ENCODE measurements around the gene WRNIP1. TPM values are rescaled to one million over a fixed set of nuclear protein-coding genes. Genes with fewer than 3 reads are reported as not detected.

Gene WRNIP1
- total RNA-seq, 4 donors from 2014 or later: 56.9 to 66.7 (median 63.4) TPM

GRCh38 chr6:2765896-2766766 is 938 bp downstream of the WRNIP1 start:
- 0% methylated on average over 4 of the region's 91 CpGs for WGBS
- DNase-seq (ENCODE audit: low spot score in 2 of 2): peak; percentile 77 to 79
- peak overlapping the region; percentile 97 for H3K27ac ChIP-seq
- peaks cover 8% of the 10 kb centered on the region for H3K36me3 ChIP-seq
- H3K4me1 ChIP-seq: peaks cover 53% of the 10 kb centered on the region
- H3K4me3 ChIP-seq: peak overlapping the region; percentile 98
- no peaks in the 10 kb centered on the region for H3K27me3 ChIP-seq
- H3K9me3 ChIP-seq: no peaks in the 10 kb centered on the region
- TF ChIP-seq POLR2AphosphoS5 (IDR thresholded peaks at IDR 0.05) (no peak), POLR2A (IDR thresholded peaks at IDR 0.05) (no peak), EP300 (IDR thresholded peaks at IDR 0.05) (no peak), CTCF (IDR thresholded peaks at IDR 0.05) (no peak)

- TF ChIP-seq CTCF (IDR thresholded peaks at IDR 0.05) (no peak), POLR2AphosphoS5 (IDR thresholded peaks at IDR 0.05) (no peak), POLR2A (IDR thresholded peaks at IDR 0.05) (no peak), EP300 (IDR thresholded peaks at IDR 0.05) (no peak)
- Histone ChIP-seq H3K9me3 (no peaks in the 10 kb centered on the region), H3K4me3 (peak overlapping the region; percentile 98), H3K36me3 (peaks cover 11% of the 10 kb centered on the region), H3K4me1 (peaks cover 53% of the 10 kb centered on the region), H3K27ac (peak overlapping the region; percentile 97), H3K27me3 (no peaks in the 10 kb centered on the region)
- no peak for DNase-seq (ENCODE audit: low spot score in 2 of 2)
- WGBS: 4% methylated on average over 13 of the region's 13 CpGs
Observed at GRCh38 chr6:2766767-2767656, 1.8 kb downstream of the WRNIP1 start.

- no peak for TF ChIP-seq EP300 (IDR thresholded peaks at IDR 0.05)
- TF ChIP-seq CTCF (IDR thresholded peaks at IDR 0.05): no peak
- TF ChIP-seq POLR2A (IDR thresholded peaks at IDR 0.05): no peak
- TF ChIP-seq POLR2AphosphoS5 (IDR thresholded peaks at IDR 0.05): no peak
- no peak overlapping the region for H3K27ac ChIP-seq
- 35% methylated on average over 9 of the region's 9 CpGs for WGBS
- H3K4me3 ChIP-seq: peak overlapping the region; percentile 98
- H3K27me3 ChIP-seq: no peaks in the 10 kb centered on the region
- H3K9me3 ChIP-seq: no peaks in the 10 kb centered on the region
- no peak for DNase-seq (ENCODE audit: low spot score in 2 of 2)
- peaks cover 16% of the 10 kb centered on the region for H3K36me3 ChIP-seq
- peaks cover 53% of the 10 kb centered on the region for H3K4me1 ChIP-seq
Observed at GRCh38 chr6:2767657-2768524, 2.7 kb downstream of the WRNIP1 start.

- H3K36me3 ChIP-seq: peaks cover 23% of the 10 kb centered on the region
- H3K4me1 ChIP-seq: peaks cover 53% of the 10 kb centered on the region
- no peak for DNase-seq (ENCODE audit: low spot score in 2 of 2)
- WGBS: 59% methylated on average over 6 of the region's 6 CpGs
- no peak for TF ChIP-seq EP300 (IDR thresholded peaks at IDR 0.05)
- no peak for TF ChIP-seq POLR2AphosphoS5 (IDR thresholded peaks at IDR 0.05)
- H3K27ac ChIP-seq: no peak overlapping the region
- no peak overlapping the region for H3K4me3 ChIP-seq
- H3K27me3 ChIP-seq: no peaks in the 10 kb centered on the region
- H3K9me3 ChIP-seq: no peaks in the 10 kb centered on the region
Observed at GRCh38 chr6:2768696-2769095, 3.5 kb downstream of the WRNIP1 start.

GRCh38 chr6:2770171-2770570 is 5.0 kb downstream of the WRNIP1 start:
- H3K4me1 ChIP-seq: peaks cover 45% of the 10 kb centered on the region

More at GRCh38 chr6:2770171-2770570, 5.0 kb downstream of the WRNIP1 start:
- WGBS: 54% methylated on average over 13 of the region's 13 CpGs
- H3K9me3 ChIP-seq: no peaks in the 10 kb centered on the region
- no peaks in the 10 kb centered on the region for H3K27me3 ChIP-seq
- no peak for DNase-seq (ENCODE audit: low spot score in 2 of 2)
- peaks cover 34% of the 10 kb centered on the region for H3K36me3 ChIP-seq
- H3K27ac ChIP-seq: no peak overlapping the region
- no peak overlapping the region for H3K4me3 ChIP-seq
- TF ChIP-seq POLR2AphosphoS5 (IDR thresholded peaks at IDR 0.05) (no peak), EP300 (IDR thresholded peaks at IDR 0.05) (no peak), CTCF (IDR thresholded peaks at IDR 0.05) (no peak), POLR2A (IDR thresholded peaks at IDR 0.05) (no peak)
